K562 treated with DMSO at 1 percent for 48 hours (cell line): ENCODE measurements around the gene HSD17B2. TPM values are rescaled to one million over a fixed set of nuclear protein-coding genes. Genes with fewer than 3 reads are reported as not detected.

Experiments used
- total RNA-seq: library from RNA; unstranded; fragments of 300-600 nt; gene quantifications from 2 replicates; pipeline ENCODE4 v1.2.3, GENCODE V29; 2022; ENCODE audit warnings: low replicate concordance; ENCODE audit errors: extremely low read depth

Gene HSD17B2, protein sequence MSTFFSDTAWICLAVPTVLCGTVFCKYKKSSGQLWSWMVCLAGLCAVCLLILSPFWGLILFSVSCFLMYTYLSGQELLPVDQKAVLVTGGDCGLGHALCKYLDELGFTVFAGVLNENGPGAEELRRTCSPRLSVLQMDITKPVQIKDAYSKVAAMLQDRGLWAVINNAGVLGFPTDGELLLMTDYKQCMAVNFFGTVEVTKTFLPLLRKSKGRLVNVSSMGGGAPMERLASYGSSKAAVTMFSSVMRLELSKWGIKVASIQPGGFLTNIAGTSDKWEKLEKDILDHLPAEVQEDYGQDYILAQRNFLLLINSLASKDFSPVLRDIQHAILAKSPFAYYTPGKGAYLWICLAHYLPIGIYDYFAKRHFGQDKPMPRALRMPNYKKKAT
- total RNA-seq: not detected in 2 replicates

DNA sequence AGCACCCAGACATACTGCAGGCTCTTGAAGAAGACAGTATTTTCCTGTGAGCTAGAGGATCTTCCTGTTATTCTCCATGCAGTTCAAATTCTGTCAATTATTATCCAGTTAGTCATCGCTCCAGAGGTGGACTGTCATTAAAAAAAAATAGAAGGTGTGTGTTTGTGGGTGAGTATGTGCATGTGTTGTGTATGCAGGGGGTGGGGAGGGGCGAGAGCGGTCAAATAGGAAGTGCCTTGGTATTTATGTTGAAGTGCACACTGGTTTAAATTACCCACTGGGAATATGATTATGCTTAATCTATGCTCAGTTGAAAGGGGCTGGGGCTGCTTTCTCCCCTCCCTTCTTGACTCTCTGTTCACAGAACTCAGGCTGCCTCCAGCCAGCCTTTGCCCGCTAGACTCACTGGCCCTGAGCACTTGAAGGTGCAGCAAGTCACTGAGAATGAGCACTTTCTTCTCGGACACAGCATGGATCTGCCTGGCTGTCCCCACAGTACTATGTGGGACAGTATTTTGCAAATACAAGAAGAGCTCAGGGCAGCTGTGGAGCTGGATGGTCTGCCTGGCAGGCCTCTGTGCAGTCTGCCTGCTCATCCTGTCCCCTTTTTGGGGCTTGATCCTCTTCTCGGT is at the start of gene HSD17B2:
HSD17B2 (plus strand) TSS at position 273 of the 632 bp plus-strand sequence; CDS start at position 445, 172 bp downstream.

DNA sequence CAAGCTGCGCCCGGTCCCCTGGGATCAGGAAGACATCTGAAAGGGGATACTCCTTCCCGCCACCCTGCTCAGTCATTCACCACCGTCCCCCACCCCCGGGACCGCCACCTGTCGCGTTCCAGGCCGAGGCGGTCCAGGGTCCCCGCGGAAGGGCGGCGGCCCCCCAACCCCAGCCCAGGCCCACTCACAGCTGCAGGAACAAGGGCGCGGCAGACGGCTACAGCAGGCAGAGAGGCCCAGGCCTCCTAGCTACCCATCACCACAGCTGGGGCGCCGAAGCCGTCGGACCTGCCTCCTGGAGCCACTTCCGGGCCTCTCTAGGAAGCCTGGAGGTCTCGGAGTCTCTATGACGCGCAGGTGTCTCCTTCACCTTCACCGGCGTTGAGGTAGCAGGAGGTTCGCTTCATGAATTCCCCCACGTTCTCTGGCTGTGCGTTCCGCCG is 23.8 kb upstream of the HSD17B2 start, which contains the start of gene SDR42E1:
SDR42E1 (minus strand) TSS at position 272 of the 443 bp plus-strand sequence. CDS start 10,612 bp downstream, outside the sequence.

Other genes starting within 250 kb of the HSD17B2 start
- not detected in 2 replicates for gene SDR42E1, start 23.8 kb upstream of the HSD17B2 start, total RNA-seq
- gene MPHOSPH6, start 135.0 kb downstream of the HSD17B2 start, total RNA-seq: not detected in 2 replicates